HG03460 (cell line): Measurements from ENCODE around the gene METTL5.
A peak's percentile ranks its signal among the peaks of the same experiment; 100 is the strongest.
"Not testable (repeated sequence)": the region's sequence is repeated elsewhere in the genome, so short reads cannot be mapped to it uniquely, and the experiment has no call there.

ENCODE experiments used
- ATAC-seq: cut with Tn5 transposase; IDR thresholded peaks from one replicate; pipeline ENCODE4 v1.9.1; 2021; ENCODE audit not compliant: unreplicated experiment

Gene METTL5

DNA sequence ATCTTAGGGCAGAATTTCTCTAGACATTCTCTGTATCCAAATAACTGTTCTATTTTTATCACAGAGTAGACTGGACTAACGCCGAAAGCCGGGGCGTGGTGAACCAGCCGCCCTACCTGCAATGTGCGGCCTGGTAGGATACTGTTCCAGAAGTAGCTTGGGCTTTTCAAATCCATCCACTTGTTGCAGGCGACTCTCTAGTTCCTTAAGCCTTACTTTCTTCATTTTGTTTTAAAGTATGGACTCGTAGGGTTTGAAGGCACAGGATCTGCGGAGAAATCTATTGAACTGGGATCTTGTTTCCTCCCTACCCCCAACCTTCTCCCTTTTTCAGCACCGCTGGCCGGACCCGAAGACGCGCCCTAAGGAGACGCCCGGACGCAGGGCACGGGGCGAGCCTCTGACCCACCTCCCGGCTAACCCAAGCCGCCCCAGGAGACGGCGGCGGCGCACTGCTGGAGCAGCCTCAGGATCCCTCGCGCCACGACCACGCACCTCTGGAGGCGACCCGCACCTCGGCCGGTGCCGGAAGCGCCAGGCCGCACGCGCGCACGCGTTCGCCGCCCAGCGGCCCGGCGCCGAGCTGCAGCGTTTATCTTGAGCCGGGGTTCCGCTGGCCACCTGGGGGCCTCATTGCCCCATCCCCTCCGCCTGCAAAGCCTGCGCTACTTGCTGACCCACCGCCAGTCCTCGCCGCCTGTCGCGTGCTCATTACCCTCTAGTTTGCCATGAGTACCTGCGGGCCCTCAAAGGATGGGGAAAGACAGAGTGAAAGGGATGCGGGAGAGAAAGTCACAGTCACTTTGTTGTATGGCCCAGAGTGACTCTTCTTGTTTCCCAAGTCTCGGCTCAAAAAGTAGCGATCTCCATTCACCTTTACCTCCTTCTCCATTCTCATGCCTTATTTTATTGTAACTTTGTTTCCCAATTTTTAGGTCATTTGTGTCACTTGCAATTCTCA, at the start of gene METTL5:
TSS of gene METTL5 (minus strand) at position 533 of the 961 bp plus-strand sequence. CDS start at position 225, 308 bp downstream.
- ATAC-seq = peak; percentile 62

DNA sequence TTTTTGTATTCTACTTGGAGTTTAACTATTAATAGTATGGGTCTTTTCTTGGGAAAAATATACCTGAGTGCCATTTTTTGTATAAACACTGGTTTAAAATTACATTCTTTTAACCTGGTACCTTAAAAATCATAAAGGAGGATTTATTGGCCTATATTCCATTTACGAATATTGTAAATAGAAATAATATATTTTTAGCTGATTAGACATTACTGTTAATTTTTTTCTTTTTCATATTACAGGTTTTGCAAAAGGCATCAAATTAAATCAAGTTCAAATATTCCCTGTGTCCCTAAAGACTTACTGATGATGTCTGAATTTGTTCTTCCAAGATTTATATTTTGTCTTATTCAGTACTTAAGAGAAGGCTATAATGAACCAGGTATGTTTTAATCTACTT, 47.3 kb upstream of the METTL5 start:
- no peak for ATAC-seq

DNA sequence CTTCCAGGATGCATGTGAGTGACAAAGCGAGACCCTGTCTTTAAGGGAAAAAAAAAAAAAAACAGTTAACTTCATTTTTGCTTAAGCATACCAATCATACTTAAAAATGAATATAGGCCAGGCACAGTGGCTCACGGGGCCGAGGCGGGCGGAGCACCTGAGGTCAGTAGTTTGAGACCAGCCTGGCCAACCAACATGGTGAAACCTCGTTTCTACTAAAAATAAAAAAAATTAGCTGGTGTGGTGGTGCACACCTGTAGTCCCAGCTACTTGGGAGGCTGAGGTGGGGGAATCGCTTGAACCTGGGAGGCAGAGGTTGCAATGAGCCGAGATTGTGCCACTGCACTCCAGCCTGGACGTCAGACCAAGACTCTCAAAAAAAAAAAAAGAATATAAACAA, 46.7 kb upstream of the METTL5 start:
- not testable (repeated sequence) for ATAC-seq

DNA sequence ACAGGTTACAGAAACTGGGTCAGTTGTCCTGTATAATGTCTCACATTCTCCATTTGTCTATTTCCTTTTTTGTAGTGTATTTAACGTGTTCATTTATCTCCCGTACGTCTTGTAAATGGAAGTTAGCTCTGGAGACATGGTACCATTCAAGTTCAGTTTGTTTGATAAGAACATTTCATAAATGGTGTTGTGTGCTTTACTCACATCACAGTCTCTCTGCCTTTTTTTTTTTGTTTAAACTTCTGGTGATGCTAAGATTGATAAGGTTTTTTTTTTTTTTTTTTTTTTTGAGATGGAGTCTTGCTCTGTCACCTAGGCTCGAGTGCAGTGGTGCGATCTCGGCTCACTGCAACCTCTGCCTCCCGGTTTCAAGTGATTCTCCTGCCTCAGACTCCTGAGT, 44.2 kb upstream of the METTL5 start:
- ATAC-seq = no peak

DNA sequence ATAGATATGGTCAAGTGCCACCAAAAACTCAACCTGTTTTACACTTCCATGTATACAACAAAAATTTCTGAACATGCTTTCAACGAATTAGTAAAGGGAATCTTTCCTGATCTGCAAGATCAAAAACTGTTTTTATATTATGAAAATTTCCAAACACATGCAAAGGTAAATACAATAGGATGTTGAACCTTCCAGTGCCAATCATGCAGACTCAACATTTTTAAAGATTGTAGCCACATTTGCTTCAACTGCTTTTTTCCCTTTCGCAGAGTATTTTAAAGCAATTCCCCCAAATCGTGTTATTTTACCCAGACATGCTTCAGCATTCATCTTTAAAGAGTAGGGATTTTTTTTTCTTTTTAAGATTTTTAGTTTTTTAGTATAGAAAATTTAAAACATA, 42.9 kb upstream of the METTL5 start:
- no peak for ATAC-seq

DNA sequence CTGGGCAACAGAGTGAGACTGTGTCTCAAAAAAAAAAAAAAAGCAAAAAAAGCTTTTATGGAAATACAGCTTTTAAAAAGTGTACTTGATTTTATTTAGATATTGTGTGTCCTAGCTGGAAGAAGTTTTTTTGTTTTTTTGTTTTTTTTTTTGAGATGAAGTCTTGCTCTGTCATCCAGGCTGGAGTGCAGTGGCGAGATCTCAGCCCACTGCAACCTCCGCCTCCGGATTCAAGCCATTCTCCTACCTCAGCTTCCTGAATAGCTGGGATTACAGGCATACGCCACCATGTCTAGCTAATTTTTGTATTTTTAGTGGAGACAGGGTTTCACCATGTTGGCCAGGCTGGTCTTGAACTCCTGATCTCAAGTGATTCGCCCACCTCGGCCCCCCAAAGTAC, 41.5 kb upstream of the METTL5 start:
- not testable (repeated sequence) for ATAC-seq

DNA sequence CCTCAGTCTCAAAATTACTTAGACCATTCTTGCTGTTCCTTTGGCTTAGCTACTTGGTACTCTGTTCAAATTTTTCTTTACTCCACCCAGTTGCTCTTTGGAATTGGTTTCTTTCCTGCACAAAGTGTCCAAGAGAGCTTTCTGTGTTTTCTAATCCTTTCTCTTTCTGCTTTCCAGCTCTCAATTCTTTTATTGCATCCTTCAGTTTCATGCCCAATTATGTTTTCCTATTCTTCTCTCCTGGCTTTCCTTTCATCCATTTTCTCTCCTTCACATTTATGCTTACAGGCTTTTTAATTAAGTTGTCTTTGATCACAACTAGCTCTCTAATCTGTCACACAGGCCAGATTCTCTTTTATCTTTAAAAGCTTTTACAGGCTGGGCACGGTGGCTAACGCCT, 40.8 kb upstream of the METTL5 start:
- ATAC-seq = no peak

DNA sequence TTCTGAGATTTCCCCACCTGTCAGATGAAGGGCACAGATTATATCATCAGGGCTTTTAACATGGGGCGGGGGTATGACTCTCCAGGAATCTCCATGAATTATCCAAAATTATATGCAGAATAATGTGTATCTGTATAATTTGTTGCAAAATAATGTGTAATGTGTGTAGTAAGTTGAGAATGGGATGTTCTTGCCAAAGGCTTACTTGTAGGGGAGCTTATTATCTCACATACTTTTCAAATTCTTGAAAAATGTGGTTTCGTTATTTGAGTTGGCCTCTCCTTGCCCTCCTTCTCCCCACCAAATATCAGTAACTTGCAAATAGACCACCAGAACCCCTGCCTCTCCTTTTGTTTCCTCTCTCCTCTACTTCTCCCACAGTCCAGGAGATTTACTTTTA, 38.1 kb upstream of the METTL5 start:
- ATAC-seq = no peak

DNA sequence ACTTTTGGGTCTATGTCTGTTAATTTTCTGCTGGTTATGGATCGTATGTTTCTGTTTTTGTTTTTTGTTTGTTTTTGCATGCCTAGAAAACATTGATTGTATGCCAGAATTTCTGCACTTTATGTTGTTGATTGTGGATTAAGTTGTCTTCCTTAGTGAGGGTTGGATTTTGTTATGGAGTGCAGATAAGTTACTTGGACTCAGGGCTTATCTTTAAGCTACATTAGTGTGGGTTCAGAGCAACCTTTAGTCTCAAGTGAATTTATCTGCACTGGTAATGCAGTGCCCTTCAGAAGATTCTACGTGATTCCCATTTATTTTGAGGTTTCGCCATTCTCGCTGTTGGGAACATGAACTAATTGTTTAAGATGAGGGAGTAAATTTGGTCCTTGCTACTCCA, 35.4 kb upstream of the METTL5 start:
- no peak for ATAC-seq

DNA sequence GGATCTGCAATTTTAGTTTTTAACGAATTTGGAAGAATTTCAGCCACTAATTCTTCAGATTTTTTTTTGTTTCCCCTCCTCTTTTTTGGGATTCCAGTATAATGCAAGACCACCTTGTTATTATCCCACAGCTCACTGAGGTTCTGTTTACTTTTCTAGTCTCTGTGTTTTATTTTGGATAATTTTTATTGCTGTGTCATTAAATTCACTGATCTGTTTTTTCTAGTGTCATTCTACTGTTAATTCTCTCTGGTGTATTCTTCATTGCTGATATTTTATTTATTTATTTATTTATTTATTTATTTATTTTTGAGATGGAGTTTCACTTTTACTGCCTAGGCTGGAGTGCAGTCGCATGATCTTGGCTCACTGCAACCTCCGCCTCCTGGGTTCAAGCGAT, 34.7 kb upstream of the METTL5 start:
- ATAC-seq = no peak

DNA sequence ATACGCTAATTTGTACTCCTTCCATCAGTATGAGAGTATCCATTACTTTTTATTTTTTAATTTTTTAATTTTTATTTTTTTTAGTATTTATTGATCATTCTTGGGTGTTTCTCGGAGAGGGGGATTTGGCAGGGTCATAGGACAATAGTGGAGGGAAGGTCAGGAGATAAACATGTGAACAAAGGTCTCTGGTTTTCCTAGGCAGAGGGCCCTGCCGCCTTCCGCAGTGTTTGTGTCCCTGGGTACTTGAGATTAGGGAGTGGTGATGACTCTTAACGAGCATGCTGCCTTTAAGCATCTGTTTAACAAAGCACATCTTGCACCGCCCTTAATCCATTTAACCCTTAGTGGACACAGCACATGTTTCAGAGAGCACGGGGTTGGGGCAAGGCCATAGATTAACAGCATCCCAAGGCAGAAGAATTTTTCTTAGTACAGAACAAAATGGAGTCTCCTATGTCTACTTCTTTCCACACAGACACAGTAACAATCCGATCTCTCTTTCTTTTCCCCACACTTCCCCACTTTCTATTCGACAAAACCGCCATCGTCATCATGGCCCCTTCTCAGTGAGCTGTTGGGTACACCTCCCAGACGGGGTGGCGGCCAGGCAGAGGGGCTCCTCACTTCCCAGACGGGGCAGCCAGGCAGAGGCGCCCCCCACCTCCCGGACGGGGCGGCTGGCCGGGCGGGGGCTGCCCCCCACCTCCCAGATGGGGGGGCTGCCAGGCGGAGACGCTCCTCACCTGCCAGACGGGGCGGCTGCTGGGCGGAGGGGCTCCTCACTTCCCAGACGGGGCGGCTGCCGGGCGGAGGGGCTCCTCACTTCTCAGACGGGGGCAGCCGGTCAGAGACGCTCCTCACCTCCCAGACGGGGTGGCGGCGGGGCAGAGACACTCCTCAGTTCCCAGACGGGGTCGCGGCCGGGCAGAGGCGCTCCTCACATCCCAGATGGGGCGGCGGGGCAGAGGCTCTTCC, 30.9 kb upstream of the METTL5 start:
- ATAC-seq = not testable (repeated sequence)

DNA sequence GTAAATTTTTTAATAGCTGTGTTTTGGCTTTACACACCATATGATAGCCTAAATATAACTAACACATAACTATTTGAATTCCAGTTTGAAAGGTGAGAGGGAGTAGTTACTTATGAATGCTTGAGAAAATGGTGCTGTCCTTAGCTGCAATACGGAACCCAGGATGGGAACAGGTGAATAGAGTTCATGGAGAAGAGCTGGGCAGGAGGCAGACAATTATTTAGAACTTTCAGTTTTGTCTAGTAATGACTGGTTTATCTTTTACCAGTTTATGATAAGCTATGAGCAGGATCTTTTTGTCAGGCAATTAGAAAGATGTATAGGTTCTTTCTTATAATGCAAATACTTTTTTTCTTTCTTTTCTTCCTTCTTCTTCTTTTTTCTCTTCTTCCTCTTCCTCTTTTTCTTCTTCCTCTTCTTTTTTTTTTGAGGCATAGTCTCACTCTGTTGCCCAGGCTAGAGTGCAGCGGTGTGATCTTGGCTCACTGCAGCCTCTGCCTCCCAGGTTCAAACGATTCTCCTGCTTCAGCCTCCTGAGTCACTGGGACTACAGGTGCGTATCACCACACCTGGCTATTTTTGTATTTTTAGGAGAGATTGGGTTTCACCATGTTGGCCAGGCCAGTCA, 28.4 kb upstream of the METTL5 start:
- ATAC-seq = no peak

DNA sequence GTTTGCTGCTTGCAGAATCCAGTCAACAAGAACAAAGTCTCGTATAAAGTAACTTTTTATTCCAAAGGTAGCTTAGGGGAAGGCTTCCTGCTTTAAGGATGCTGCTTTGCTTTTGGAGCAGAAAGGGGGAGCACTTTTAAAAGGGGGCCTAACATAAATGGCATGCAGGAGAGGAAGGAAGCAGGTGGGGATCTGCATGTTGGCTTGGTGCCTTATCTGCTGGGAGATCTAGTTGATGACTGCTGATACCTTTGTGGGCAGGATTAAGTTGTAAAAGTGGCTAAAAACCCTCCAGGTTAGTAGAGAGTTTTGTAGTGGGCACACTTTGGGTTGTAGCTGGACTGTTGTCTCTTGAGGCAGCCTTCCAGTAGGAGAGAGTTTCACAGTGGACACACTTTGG, 25.0 kb upstream of the METTL5 start:
- no peak for ATAC-seq

DNA sequence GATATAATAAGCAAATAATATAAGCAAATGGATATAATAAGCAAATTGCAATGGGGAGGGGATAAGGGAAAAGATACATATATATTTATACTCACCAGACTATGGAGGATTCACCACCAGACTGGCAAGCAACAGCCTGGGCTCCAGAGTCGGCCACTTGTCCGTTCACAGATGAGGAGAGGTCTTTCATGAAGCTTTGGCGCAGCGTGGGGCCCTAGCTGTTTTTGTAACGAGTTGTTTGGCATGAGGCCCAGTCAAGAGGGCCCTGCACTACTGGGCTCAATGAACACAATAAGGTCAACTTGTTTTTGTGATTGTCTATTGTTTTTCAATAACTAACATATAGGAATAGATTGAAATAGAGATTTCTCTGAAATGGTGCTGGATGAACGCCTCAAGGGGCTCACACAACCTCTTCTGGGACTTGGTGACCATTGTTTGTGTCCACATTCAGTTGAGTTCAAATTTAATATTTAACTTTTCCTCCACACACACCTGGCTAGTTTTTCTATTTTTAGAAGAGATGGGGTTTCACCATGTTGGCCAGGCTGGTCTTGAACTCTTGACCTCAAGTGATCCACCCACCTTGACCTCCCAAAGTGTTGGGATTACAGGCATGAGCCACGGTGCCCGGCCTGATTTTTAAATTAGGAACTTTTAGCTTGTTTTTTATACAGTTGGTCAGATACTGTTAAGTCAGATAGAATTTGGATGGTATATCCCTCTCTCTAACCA, 24.4 kb upstream of the METTL5 start:
- not testable (repeated sequence) for ATAC-seq

DNA sequence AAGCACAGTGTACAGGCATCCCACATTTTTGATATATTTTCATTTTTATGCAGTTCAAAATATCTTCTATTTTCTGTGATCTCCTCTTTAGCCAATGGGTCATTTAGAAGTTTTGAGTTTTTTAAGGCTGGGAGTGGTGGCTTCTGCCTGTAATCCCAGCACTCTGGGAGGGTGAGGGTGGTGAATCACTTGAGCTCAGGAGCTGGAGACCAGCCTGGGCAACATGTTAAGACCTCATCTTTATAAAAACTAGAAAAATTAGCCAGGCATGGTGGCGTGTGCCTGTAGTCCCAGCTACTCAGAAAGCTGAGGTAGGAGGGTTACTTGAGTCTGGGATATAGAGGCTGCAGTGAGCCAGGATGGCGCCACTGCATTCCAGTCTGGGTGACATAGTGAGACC, 20.3 kb upstream of the METTL5 start:
- no peak for ATAC-seq

DNA sequence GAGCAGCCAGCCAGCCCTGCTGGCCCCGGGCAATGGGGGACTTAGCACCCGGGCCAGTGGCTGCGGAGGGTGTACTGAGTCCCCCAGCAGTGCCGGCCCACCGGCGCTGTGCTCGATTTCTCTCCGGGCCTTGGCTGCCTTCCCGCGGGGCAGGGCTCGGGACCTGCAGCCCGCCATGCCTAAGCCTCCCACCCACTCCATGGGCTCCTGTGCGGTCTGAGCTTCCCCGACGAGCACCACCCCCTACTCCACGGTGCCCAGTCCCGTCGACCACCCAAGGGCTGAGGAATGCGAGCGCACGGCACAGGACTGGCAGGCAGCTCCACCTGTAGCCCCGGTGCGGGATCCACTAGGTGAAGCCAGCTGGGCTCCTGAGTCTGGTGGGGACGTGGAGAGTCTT, 16.9 kb upstream of the METTL5 start:
- not testable (repeated sequence) for ATAC-seq

DNA sequence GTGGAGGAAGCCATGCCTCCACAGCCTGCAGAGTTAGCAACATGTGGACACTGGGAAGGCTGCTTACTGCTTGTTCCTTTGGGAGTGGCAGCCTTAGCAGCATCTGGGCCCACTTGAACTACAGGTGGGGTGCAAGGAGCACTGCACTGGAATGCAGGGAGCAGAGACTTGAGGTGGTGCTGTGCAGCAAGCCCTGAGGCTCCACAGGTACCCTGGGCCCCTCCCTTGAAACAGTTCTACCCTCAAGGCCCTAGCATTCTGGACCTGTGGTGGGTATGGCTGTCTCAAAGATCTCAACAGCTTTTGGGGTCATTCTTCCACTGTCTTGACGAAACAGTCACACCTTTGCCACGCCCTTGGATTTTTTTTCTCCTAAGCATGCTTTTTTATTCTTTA, 16.0 kb upstream of the METTL5 start:
- no peak for ATAC-seq

DNA sequence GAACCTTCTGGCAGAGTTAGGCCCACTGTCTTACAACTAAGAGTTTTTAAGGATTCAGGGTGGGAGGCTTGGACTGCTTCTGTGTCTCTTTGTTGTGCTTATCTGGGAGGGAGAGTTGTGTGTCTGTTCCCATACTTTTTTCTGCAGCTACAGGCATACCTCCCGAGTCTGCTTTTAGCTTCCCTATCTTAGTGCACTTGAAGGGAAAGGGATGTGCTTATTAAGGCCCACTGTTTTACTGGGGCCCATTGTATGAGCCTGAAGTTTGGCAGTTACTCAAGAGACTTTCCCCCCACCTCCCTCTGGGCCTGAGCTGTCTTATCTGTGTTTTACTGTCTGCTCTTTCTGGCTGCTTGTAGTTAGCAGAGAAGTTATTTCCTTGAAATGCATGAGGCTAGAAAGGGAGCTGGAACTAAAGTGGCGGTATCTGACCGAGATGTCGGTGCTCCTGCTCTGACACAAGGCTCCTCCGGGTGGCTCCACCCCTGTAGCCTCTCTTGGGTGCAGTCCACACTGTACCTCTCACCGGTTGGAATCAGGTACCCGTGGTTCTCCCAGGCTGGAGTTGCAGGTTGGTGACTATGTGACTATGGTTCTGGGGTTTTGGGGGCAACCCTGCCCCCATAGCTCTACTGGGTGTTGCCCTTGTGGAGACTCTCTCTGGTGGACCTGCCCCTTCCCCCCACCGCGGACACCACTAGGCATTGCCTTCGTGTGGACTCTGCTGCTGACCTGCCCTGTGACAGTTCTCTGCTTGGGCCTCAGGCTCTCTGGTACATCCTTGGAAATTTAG, 15.4 kb upstream of the METTL5 start:
- ATAC-seq = no peak

DNA sequence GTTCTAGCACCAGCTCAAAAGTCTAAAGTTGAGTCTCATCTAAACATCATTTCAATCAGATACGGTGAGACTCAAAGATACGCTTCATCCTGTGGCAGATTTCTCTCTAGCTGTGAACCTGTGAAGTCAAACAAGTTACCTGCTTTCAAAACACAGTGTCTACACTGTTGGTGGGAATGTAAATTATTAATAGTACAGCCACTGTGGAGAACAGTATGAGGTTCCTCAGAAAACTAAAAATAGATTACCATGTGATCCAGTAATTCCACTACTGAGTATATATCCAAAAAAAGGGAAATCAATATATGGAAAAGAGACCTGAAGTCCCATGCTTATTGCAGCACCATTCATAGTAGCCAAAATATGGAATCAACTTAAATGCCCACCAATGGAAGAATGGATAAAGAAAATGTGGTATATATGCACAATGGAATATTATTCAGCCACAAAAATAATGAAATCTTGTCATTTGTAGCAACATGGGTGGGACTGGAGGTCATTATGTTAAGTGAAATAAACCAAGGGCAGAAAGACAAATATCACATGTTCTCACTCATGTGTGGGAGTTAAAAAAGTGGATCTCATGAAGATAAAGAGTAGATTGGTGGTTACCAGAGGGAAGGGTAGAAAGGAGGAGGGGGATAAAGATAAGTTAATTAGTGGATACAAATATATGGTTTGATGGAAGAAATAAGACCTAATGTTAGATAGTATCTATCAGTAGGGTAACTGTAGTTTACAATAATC, 14.2 kb upstream of the METTL5 start:
- no peak for ATAC-seq
